Measurements from ENCODE around the gene ATXN7L2.

ATXN7L2 gene

DNA sequence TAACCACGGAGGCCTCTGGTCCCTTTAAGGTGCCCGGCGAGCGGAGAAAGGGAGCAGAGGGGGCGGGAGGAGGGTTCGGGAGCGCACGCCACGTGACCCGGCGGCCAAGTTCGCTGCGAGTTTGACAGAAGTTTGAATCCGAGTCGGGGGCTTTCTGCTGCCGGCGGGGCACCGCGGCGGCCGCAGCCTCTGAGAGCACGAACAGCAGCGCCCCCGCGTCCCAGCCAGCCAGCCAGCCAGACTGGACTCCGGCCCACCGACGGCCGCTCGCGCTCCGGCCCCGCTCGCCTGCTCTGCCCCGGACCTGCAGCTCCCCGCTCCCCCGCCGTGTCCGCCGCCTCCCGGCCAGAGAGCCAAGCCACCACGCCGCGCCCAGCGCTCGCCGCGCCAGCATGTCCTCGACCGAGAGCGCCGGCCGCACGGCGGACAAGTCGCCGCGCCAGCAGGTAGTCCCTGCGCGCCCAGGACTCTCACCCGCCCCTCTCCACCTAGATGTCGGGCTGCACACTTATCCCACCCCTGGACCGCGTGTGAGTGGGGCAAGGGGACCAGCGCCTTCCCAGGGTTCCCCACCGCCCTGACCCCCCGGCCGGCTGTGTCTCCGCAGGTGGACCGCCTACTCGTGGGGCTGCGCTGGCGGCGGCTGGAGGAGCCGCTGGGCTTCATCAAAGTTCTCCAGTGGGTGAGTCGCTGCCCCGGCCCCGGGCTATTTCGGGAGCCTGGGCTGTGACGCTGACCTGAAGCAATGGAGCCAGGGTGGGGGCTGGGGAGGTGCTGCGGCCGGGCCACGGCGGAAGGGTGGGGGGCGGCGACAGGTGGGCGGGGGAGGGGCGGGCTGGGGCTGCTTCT, 17.0 kb upstream of the ATXN7L2 start, which contains the start of gene SYPL2 (continued):
- TF ChIP-seq RBAK (tag by site-specific recombination; IDR thresholded peaks at IDR 0.05) (no peak), ZFP37 (tag by site-specific recombination; IDR thresholded peaks at IDR 0.05) (no peak), ZNF19 (tag by site-specific recombination; IDR thresholded peaks at IDR 0.05; ENCODE audit: low read depth) (no peak), ZNF529 (tag by site-specific recombination; IDR thresholded peaks at IDR 0.05; ENCODE audit: insufficient replicate concordance) (no peak), HOXC10 (CRISPR knock-in tag; IDR thresholded peaks at IDR 0.05) (no peak), HOXD13 (CRISPR knock-in tag; IDR thresholded peaks at IDR 0.05; ENCODE audit: borderline replicate concordance) (no peak), ZNF837 (tag by site-specific recombination; IDR thresholded peaks at IDR 0.05) (no peak), KLF10 (tag by site-specific recombination; IDR thresholded peaks at IDR 0.05) (peak; percentile 56; the same call in 1 of the 2 replicates), ZNF596 (tag by site-specific recombination; IDR thresholded peaks at IDR 0.05) (no peak), ZNF610 (tag by site-specific recombination; IDR thresholded peaks at IDR 0.05; ENCODE audit: borderline replicate concordance) (no peak), ZNF585B (tag by site-specific recombination; IDR thresholded peaks at IDR 0.05) (no peak), ZNF121 (tag by site-specific recombination; IDR thresholded peaks at IDR 0.05) (no peak), ZXDB (tag by site-specific recombination; IDR thresholded peaks at IDR 0.05) (peak; percentile 50; the same call in 1 of the 2 replicates), ZBTB48 (tag by site-specific recombination; IDR thresholded peaks at IDR 0.05) (no peak), ZNF624 (tag by site-specific recombination; IDR thresholded peaks at IDR 0.05) (no peak), GLIS1 (tag by site-specific recombination; IDR thresholded peaks at IDR 0.05) (peak; percentile 75), ZNF132 (tag by site-specific recombination; IDR thresholded peaks at IDR 0.05; ENCODE audit: borderline replicate concordance) (no peak), ZNF324 (tag by site-specific recombination; IDR thresholded peaks at IDR 0.05) (no peak), ZNF791 (tag by site-specific recombination; IDR thresholded peaks at IDR 0.05) (no peak), ZSCAN23 (tag by site-specific recombination; IDR thresholded peaks at IDR 0.05) (no peak), ZNF416 (tag by site-specific recombination; IDR thresholded peaks at IDR 0.05) (no peak), BCL11A (tag by site-specific recombination; IDR thresholded peaks at IDR 0.05; ENCODE audit: low read depth) (no peak), OSR2 (tag by site-specific recombination; IDR thresholded peaks at IDR 0.05) (no peak), ZNF140 (tag by site-specific recombination; IDR thresholded peaks at IDR 0.05) (no peak), ZBTB20 (tag by site-specific recombination; IDR thresholded peaks at IDR 0.05) (peak; percentile 54; the same call in 1 of the 2 replicates), ZNF426 (tag by site-specific recombination; IDR thresholded peaks at IDR 0.05) (no peak), ZNF510 (tag by site-specific recombination; IDR thresholded peaks at IDR 0.05; ENCODE audit: insufficient replicate concordance) (no peak), ZBTB21 (tag by site-specific recombination; IDR thresholded peaks at IDR 0.05) (no peak), ZNF266 (tag by site-specific recombination; IDR thresholded peaks at IDR 0.05; ENCODE audit: low read depth) (no peak), ZNF48 (tag by site-specific recombination; IDR thresholded peaks at IDR 0.05) (no peak), ZNF112 (tag by site-specific recombination; IDR thresholded peaks at IDR 0.05) (no peak), ZNF600 (tag by site-specific recombination; IDR thresholded peaks at IDR 0.05) (no peak), ZNF514 (tag by site-specific recombination; IDR thresholded peaks at IDR 0.05) (no peak)
- TF ChIP-seq, protein P1, sequence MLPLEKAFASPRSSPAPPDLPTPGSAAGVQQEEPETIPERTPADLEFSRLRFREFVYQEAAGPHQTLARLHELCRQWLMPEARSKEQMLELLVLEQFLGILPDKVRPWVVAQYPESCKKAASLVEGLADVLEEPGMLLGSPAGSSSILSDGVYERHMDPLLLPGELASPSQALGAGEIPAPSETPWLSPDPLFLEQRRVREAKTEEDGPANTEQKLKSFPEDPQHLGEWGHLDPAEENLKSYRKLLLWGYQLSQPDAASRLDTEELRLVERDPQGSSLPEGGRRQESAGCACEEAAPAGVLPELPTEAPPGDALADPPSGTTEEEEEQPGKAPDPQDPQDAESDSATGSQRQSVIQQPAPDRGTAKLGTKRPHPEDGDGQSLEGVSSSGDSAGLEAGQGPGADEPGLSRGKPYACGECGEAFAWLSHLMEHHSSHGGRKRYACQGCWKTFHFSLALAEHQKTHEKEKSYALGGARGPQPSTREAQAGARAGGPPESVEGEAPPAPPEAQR (tag by site-specific recombination; IDR thresholded peaks at IDR 0.05), result no peak
- TF ChIP-seq, protein P2, sequence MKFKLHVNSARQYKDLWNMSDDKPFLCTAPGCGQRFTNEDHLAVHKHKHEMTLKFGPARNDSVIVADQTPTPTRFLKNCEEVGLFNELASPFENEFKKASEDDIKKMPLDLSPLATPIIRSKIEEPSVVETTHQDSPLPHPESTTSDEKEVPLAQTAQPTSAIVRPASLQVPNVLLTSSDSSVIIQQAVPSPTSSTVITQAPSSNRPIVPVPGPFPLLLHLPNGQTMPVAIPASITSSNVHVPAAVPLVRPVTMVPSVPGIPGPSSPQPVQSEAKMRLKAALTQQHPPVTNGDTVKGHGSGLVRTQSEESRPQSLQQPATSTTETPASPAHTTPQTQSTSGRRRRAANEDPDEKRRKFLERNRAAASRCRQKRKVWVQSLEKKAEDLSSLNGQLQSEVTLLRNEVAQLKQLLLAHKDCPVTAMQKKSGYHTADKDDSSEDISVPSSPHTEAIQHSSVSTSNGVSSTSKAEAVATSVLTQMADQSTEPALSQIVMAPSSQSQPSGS (tag by site-specific recombination; IDR thresholded peaks at IDR 0.05; ENCODE audit: low read depth), result no peak
- TF ChIP-seq, protein P3, sequence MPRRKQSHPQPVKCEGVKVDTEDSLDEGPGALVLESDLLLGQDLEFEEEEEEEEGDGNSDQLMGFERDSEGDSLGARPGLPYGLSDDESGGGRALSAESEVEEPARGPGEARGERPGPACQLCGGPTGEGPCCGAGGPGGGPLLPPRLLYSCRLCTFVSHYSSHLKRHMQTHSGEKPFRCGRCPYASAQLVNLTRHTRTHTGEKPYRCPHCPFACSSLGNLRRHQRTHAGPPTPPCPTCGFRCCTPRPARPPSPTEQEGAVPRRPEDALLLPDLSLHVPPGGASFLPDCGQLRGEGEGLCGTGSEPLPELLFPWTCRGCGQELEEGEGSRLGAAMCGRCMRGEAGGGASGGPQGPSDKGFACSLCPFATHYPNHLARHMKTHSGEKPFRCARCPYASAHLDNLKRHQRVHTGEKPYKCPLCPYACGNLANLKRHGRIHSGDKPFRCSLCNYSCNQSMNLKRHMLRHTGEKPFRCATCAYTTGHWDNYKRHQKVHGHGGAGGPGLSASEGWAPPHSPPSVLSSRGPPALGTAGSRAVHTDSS (tag by site-specific recombination; IDR thresholded peaks at IDR 0.05), result no peak
